ENCODE results near the gene RNF167. TPM values are rescaled to one million over a fixed set of nuclear protein-coding genes. Genes with fewer than 3 reads are reported as not detected.

Gene RNF167
- total and polyA plus RNA-seq, 2 of the 13 experiments (the other 11 are each of a cell fraction or from before 2014, with no cell fraction given), result 44.1 to 45.4 TPM

DNA sequence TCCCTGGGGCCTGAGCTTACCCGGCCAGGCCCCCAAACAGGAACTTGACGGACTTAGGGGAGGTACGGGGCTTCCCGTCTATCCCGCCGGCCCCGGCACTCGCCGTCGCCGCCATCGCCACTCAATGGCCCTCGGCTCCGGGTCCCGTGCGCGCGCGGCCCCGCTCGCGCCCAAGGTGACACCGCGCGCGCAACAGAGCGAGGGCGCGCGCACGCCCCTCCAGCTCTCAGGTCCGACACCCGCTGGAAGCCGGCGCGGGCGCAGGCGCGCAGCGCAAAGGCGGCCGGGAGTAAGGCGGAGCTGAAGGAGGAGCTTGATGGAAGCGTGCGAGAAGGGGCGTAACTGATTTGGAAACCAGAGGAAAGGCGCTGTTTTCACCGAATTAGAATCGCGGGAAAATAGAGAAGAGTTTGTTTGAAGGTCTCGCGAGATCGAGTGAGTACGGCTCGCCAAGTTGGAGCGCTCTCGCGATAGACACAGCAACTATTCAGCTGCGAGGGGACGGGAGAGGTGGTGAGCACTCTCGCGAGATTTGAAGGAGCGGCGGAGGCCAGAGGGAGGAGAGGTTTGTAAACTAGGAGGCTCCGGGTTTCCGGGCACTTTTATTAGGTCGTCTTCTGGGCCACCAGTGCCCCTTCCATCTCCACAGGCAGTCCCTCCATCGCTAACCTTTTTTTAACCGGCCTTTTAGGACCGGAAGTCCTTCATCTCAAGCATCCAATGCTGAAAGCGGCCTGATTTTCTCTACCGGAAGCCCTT, at the start of gene RNF167, which contains the start of gene SLC25A11 (continued):
- peak; percentile 96 for TF ChIP-seq ZBTB42 (CRISPR knock-in tag; IDR thresholded peaks at IDR 0.05)
- TF ChIP-seq SUZ12 (IDR thresholded peaks at IDR 0.05; ENCODE audit: low read depth, low read length), result no peak
- TF ChIP-seq ZNF761 (CRISPR knock-in tag; conservative IDR thresholded peaks at IDR 0.05), result no peak
- TF ChIP-seq GABPA (IDR thresholded peaks at IDR 0.05; ENCODE audit: low read depth, low read length), result no peak
- no peak; the same call in none of the 2 replicates for TF ChIP-seq GABPA (CRISPR knock-in tag; IDR thresholded peaks at IDR 0.05; ENCODE audit: low read depth)
- no peak for TF ChIP-seq FOXP1 (IDR thresholded peaks at IDR 0.05)
- no peak; the same call in 1 of the 2 replicates for TF ChIP-seq FOXP1 (CRISPR knock-in tag; IDR thresholded peaks at IDR 0.05)
- TF ChIP-seq, protein P1, sequence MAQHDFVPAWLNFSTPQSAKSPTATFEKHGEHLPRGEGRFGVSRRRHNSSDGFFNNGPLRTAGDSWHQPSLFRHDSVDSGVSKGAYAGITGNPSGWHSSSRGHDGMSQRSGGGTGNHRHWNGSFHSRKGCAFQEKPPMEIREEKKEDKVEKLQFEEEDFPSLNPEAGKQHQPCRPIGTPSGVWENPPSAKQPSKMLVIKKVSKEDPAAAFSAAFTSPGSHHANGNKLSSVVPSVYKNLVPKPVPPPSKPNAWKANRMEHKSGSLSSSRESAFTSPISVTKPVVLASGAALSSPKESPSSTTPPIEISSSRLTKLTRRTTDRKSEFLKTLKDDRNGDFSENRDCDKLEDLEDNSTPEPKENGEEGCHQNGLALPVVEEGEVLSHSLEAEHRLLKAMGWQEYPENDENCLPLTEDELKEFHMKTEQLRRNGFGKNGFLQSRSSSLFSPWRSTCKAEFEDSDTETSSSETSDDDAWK (CRISPR knock-in tag; IDR thresholded peaks at IDR 0.05), result no peak
- peak; percentile 49 for TF ChIP-seq IKZF4 (CRISPR knock-in tag; IDR thresholded peaks at IDR 0.05; ENCODE audit: borderline replicate concordance, low read depth, not compliant biosample characterization)
- TF ChIP-seq ZZZ3 (CRISPR knock-in tag; IDR thresholded peaks at IDR 0.05; ENCODE audit: borderline replicate concordance), result peak; percentile 14; the same call in 1 of the 2 replicates
- TF ChIP-seq ZNF383 (CRISPR knock-in tag; IDR thresholded peaks at IDR 0.05; ENCODE audit: borderline replicate concordance), result no peak
- no peak for TF ChIP-seq ZNF841 (CRISPR knock-in tag; IDR thresholded peaks at IDR 0.05; ENCODE audit: borderline replicate concordance)
- TF ChIP-seq HNRNPLL (IDR thresholded peaks at IDR 0.05; ENCODE audit: low read depth, low read length, poor library complexity, severe bottlenecking), result peak; percentile 86
- no peak for TF ChIP-seq MIER2 (CRISPR knock-in tag; IDR thresholded peaks at IDR 0.05)
- no peak for TF ChIP-seq ZNF101 (CRISPR knock-in tag; IDR thresholded peaks at IDR 0.05; ENCODE audit: borderline replicate concordance, low read depth)
- peak; percentile 53 for TF ChIP-seq TAF15 (IDR thresholded peaks at IDR 0.05; ENCODE audit: low read depth, low read length, poor library complexity, severe bottlenecking)
- TF ChIP-seq FOXO1 (CRISPR knock-in tag; IDR thresholded peaks at IDR 0.05), result no peak
- TF ChIP-seq, protein P2, sequence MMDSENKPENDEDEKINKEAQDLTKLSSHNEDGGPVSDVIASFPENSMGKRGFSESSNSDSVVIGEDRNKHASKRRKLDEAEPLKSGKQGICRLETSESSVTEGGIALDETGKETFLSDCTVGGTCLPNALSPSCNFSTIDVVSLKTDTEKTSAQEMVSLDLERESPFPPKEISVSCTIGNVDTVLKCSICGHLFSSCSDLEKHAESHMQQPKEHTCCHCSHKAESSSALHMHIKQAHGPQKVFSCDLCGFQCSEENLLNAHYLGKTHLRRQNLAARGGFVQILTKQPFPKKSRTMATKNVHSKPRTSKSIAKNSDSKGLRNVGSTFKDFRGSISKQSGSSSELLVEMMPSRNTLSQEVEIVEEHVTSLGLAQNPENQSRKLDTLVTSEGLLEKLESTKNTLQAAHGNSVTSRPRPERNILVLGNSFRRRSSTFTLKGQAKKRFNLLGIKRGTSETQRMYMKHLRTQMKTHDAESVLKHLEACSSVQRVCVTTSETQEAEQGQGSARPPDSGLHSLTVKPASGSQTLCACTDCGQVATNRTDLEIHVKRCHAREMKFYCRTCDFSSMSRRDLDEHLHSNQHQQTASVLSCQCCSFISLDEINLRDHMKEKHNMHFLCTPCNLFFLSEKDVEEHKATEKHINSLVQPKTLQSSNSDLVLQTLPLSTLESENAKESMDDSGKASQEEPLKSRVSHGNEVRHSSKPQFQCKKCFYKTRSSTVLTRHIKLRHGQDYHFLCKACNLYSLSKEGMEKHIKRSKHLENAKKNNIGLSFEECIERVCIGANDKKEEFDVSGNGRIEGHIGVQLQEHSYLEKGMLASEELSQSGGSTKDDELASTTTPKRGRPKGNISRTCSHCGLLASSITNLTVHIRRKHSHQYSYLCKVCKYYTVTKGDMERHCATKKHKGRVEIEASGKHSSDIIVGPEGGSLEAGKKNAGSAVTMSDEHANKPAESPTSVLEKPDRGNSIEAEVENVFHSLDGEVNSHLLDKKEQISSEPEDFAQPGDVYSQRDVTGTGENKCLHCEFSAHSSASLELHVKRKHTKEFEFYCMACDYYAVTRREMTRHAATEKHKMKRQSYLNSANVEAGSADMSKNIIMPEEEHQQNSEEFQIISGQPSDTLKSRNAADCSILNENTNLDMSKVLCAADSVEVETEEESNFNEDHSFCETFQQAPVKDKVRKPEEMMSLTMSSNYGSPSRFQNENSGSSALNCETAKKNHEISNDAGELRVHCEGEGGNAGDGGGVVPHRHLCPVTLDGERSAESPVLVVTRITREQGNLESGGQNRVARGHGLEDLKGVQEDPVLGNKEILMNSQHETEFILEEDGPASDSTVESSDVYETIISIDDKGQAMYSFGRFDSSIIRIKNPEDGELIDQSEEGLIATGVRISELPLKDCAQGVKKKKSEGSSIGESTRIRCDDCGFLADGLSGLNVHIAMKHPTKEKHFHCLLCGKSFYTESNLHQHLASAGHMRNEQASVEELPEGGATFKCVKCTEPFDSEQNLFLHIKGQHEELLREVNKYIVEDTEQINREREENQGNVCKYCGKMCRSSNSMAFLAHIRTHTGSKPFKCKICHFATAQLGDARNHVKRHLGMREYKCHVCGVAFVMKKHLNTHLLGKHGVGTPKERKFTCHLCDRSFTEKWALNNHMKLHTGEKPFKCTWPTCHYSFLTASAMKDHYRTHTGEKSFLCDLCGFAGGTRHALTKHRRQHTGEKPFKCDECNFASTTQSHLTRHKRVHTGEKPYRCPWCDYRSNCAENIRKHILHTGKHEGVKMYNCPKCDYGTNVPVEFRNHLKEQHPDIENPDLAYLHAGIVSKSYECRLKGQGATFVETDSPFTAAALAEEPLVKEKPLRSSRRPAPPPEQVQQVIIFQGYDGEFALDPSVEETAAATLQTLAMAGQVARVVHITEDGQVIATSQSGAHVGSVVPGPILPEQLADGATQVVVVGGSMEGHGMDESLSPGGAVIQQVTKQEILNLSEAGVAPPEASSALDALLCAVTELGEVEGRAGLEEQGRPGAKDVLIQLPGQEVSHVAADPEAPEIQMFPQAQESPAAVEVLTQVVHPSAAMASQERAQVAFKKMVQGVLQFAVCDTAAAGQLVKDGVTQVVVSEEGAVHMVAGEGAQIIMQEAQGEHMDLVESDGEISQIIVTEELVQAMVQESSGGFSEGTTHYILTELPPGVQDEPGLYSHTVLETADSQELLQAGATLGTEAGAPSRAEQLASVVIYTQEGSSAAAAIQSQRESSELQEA (CRISPR knock-in tag; IDR thresholded peaks at IDR 0.05; ENCODE audit: not compliant biosample characterization), result peak; percentile 19
- peak; percentile 59; the same call in 1 of the 2 replicates for TF ChIP-seq BRD4 (CRISPR knock-in tag; IDR thresholded peaks at IDR 0.05)
- no peak for TF ChIP-seq NFKBIZ (CRISPR knock-in tag; IDR thresholded peaks at IDR 0.05)
- TF ChIP-seq MED1 (CRISPR knock-in tag; IDR thresholded peaks at IDR 0.05), result peak; percentile 44; the same call in 1 of the 2 replicates
- no peak; the same call in 1 of the 2 replicates for TF ChIP-seq ZNF451 (CRISPR knock-in tag; IDR thresholded peaks at IDR 0.05)

All from HepG2 (cell line).